ENCODE measurements around the gene OTULIN.

OTULIN gene

GRCh38 chr5:14741801-14742440 lies 77.4 kb downstream of the OTULIN start:
- no peaks in the 10 kb centered on the region for H3K9me3 ChIP-seq (ENCODE audit: control insufficient read depth, low read length)
- no peak overlapping the region for H3K4me3 ChIP-seq (ENCODE audit: extremely low read depth, insufficient read depth, low read length, poor library complexity, severe bottlenecking)
- 87 to 93% methylated on average over 9 to 10 of the region's 11 CpGs for WGBS, 2 experiments (ENCODE audit: insufficient coverage in 2 of 2)

DNA sequence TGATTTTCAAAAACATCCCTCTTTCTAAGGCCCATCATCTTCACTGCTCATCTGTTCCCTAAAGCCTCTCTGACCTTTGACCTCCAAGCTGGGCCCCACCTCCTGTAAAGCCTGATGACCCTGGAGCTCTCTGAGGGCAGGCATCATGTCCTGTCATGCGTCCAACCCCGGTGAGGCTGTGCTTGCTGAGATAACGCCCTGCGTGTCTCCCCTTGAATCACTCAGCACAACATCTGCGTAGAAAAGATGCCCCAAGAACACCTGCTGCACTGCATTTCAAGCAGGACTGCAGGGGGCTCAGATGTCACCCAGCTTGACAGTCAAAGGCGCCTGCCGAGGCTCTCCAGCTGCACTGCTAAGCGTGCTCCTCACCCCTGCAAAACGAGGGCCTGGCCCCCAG lies 78.0 kb downstream of the OTULIN start:
- WGBS, 2 experiments (ENCODE audit: insufficient coverage in 2 of 2), result 86 to 95% methylated on average over 8 to 9 of the region's 9 CpGs
- Histone ChIP-seq H3K4me1 (ENCODE audit: control insufficient read depth, insufficient read depth, low read length, poor library complexity, severe bottlenecking) (no peaks in the 10 kb centered on the region), H3K9me3 (ENCODE audit: control insufficient read depth, low read length) (no peaks in the 10 kb centered on the region), H3K4me3 (ENCODE audit: extremely low read depth, insufficient read depth, low read length, poor library complexity, severe bottlenecking) (no peak overlapping the region), H3K36me3 (ENCODE audit: control insufficient read depth, insufficient read depth, low read length) (peaks cover 5% of the 10 kb centered on the region), H3K27ac (ENCODE audit: low read depth, low read length, severe bottlenecking) (no peak overlapping the region)

More at GRCh38 chr5:14741801-14742440, 77.4 kb downstream of the OTULIN start:
- Histone ChIP-seq H3K36me3 (ENCODE audit: control insufficient read depth, insufficient read depth, low read length) (peaks cover 5% of the 10 kb centered on the region), H3K27ac (ENCODE audit: low read depth, low read length, severe bottlenecking) (no peak overlapping the region), H3K4me1 (ENCODE audit: control insufficient read depth, insufficient read depth, low read length, poor library complexity, severe bottlenecking) (no peaks in the 10 kb centered on the region)

DNA sequence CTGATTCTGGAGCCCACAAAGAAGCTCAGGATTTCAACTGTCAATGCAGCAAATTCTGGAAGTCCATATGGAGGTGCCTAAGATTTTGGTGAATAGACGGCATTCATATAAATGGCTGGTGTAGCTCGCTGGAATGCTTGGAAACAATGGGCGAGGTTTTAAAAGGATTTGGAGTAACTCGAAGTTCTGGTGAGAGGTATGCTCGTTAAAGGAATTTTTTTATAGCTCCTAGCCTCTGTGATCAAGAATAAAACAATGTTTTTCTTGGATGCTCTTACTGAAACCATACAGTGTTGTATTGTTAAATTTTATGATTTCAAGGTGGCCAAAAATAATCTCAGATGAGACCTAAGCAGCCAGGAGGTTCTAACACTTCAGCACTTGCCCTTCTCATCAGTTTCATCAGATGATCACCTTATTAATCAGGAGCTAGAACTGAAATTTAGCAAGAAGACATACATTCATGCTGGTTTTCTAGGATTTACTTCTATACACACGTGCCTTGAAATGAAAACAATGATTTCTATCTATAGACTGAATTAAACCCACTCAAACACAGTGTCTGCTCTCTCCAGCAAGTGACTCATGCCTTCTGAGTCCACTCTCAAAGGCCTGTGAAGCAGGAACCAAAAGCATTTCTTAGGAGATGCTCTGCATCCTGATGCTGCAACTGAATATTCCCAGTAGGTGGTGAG lies 79.2 kb downstream of the OTULIN start:
- no peaks in the 10 kb centered on the region for H3K4me1 ChIP-seq (ENCODE audit: control insufficient read depth, insufficient read depth, low read length, poor library complexity, severe bottlenecking)
- H3K27ac ChIP-seq (ENCODE audit: low read depth, low read length, severe bottlenecking), result no peak overlapping the region
- 85 to 93% methylated on average over 5 to 6 of the region's 6 CpGs for WGBS, 2 experiments (ENCODE audit: insufficient coverage in 2 of 2)
- peaks cover 5% of the 10 kb centered on the region for H3K36me3 ChIP-seq (ENCODE audit: control insufficient read depth, insufficient read depth, low read length)
- no peak overlapping the region for H3K4me3 ChIP-seq (ENCODE audit: extremely low read depth, insufficient read depth, low read length, poor library complexity, severe bottlenecking)
- H3K9me3 ChIP-seq (ENCODE audit: control insufficient read depth, low read length), result no peaks in the 10 kb centered on the region

DNA sequence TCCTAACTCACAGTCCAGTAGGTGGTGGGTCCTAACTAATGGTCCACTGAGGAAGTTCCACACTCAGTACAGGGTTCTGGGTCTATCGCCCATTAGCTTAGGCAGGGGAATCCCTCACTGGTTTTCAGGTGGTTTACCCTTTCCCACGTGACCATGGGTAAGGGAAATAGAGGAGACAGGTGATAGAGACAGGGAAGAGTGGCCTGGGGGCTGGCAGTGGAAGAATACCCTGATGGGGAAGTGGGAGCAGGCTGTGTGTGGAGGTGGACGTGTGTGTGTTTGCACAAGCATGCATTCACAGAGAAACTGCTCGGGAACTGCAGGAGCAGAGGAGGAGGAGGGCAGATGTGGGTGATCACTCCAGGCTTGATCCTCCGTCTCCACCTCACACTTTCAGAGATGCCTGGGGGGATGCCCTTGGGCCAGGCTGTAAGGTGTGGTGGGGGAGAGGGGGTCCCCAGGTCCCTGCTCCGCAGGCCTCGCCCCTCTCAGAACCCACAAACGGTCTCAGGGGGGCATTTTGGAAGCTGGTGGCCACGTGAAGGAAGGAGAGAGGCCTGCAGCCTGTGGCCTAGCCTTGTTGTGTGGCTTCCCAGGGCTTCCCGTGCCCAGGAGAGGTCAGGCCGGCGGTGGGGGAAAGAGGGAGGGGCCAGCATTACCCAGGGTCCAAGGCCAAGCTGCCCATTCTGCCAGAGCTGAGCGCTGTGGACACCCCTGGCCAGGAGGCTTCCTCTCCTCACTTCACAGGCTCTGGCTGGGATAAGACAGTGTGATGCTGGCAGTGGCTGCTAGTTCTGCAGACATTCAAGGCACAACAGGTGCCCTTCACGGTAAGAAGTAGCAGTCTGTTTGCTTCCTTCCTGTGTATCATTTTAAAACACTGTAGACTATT lies 80.0 kb downstream of the OTULIN start:
- no peaks in the 10 kb centered on the region for H3K4me1 ChIP-seq (ENCODE audit: control insufficient read depth, insufficient read depth, low read length, poor library complexity, severe bottlenecking)
- H3K4me3 ChIP-seq (ENCODE audit: extremely low read depth, insufficient read depth, low read length, poor library complexity, severe bottlenecking), result no peak overlapping the region
- H3K9me3 ChIP-seq (ENCODE audit: control insufficient read depth, low read length), result no peaks in the 10 kb centered on the region
- H3K27ac ChIP-seq (ENCODE audit: low read depth, low read length, severe bottlenecking), result no peak overlapping the region
- peaks cover 5% of the 10 kb centered on the region for H3K36me3 ChIP-seq (ENCODE audit: control insufficient read depth, insufficient read depth, low read length)
- 83 to 96% methylated on average over 10 to 11 of the region's 14 CpGs for WGBS, 2 experiments (ENCODE audit: insufficient coverage in 2 of 2)

DNA sequence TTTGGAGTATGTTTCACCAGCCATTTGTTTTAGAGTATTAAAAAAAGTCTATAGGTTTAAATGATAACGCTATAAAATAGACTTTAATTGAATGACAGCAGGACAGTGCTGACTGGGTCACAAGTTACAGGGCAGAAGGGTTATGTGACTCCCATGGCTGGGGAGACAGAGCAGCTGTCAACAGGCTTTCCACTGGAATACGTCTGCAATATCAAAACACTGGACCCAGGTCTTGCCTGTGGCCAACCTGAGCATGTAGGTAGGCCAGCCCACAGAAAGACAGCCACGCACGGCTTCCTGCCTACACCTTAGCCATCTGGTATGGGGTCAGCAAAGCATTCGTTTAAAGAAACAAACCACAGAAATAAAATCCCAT lies 80.7 kb downstream of the OTULIN start:
- H3K36me3 ChIP-seq (ENCODE audit: control insufficient read depth, insufficient read depth, low read length), result peaks cover 5% of the 10 kb centered on the region
- no peak overlapping the region for H3K27ac ChIP-seq (ENCODE audit: low read depth, low read length, severe bottlenecking)
- WGBS, 2 experiments (ENCODE audit: insufficient coverage in 2 of 2), result 94% methylated on average over 2 to 4 of the region's 5 CpGs
- no peaks in the 10 kb centered on the region for H3K4me1 ChIP-seq (ENCODE audit: control insufficient read depth, insufficient read depth, low read length, poor library complexity, severe bottlenecking)
- no peaks in the 10 kb centered on the region for H3K9me3 ChIP-seq (ENCODE audit: control insufficient read depth, low read length)
- no peak overlapping the region for H3K4me3 ChIP-seq (ENCODE audit: extremely low read depth, insufficient read depth, low read length, poor library complexity, severe bottlenecking)

- H3K9me3 ChIP-seq (ENCODE audit: control insufficient read depth, low read length), result no peaks in the 10 kb centered on the region
- WGBS, 2 experiments (ENCODE audit: insufficient coverage in 2 of 2), result 87 to 90% methylated on average over 14 of the region's 14 CpGs
- no peak overlapping the region for H3K4me3 ChIP-seq (ENCODE audit: extremely low read depth, insufficient read depth, low read length, poor library complexity, severe bottlenecking)
Observed at GRCh38 chr5:14745753-14746152, 81.2 kb downstream of the OTULIN start.

DNA sequence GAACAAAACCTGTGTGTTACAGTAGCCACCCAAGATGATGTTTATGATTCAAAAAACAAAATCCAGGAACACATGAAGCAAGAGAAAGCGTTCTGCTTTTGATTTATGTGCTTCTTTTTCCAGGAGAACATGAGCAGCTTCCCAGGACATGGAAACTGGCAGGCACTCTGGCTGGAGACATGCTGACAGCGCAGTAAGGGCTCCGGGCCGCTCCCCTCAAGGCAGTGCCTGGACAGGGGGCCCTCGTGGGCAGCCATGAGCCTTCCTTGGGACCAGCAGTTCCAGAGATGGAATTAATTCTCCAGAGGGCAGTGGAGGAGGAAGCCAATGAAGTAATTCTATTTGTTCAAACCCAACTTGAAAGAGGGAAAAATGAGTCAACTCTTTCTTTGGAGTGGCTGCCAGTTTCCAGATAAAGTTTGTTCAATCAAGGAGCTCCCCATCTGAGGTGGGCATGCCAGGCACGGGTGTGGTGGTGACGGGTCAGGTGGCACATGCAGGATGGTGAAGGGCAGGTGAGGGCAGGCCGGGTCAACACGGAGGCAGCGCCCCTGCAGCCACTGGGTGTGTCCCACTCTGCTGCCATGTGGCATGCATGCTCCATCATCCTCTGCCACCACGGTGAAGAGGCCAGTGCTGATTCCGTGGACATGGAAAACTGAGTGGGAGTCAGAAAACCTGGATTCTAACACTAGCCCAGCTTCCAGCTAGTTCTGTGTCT lies 83.8 kb downstream of the OTULIN start:
- no peak overlapping the region for H3K4me3 ChIP-seq (ENCODE audit: extremely low read depth, insufficient read depth, low read length, poor library complexity, severe bottlenecking)
- 94 to 100% methylated on average over 3 to 11 of the region's 12 CpGs for WGBS, 2 experiments (ENCODE audit: insufficient coverage in 2 of 2)

More at GRCh38 chr5:14745753-14746152, 81.2 kb downstream of the OTULIN start:
- H3K4me1 ChIP-seq (ENCODE audit: control insufficient read depth, insufficient read depth, low read length, poor library complexity, severe bottlenecking), result no peaks in the 10 kb centered on the region
- H3K27ac ChIP-seq (ENCODE audit: low read depth, low read length, severe bottlenecking), result no peak overlapping the region
- peaks cover 4% of the 10 kb centered on the region for H3K36me3 ChIP-seq (ENCODE audit: control insufficient read depth, insufficient read depth, low read length)

More for the DNA sequence above, 83.8 kb downstream of the OTULIN start:
- peaks cover 1% of the 10 kb centered on the region for H3K4me1 ChIP-seq (ENCODE audit: control insufficient read depth, insufficient read depth, low read length, poor library complexity, severe bottlenecking)
- H3K9me3 ChIP-seq (ENCODE audit: control insufficient read depth, low read length), result no peaks in the 10 kb centered on the region
- H3K36me3 ChIP-seq (ENCODE audit: control insufficient read depth, insufficient read depth, low read length), result no peaks in the 10 kb centered on the region
- H3K27ac ChIP-seq (ENCODE audit: low read depth, low read length, severe bottlenecking), result no peak overlapping the region

Measured in mesodermal cell (in vitro differentiated cells).